Activated B cell treated with CpG ODN at 0.5 μM for 24 hours (primary cell): ENCODE measurements around the gene ZNF366. TPM values are rescaled to one million over a fixed set of nuclear protein-coding genes. Genes with fewer than 3 reads are reported as not detected.

ENCODE experiments used
- ATAC-seq: fragments of 200-7000 bp; cut with Tn5 transposase; one replicate; pipeline ENCODE4 v1.10.0; 2021; ENCODE audit warnings: low read depth, mild to moderate bottlenecking, moderate library complexity
- CTCF ChIA-PET: fragments of 350-600 bp; sonication (Branson Sonifier 250); formaldehyde crosslinking; loops from one replicate; lab custom pipeline; 2021; ENCODE audit warnings: antibody characterized with exemption; lab: Charles Lee
- POLR2A ChIA-PET: fragments of 350-600 bp; sonication (Branson Sonifier 250); formaldehyde crosslinking; loops from one replicate; lab custom pipeline; 2021; ENCODE audit warnings: antibody characterized with exemption; lab: Charles Lee
- DNase-seq: peaks from one replicate; pipeline ENCODE4 v3.0.0; 2022
- H3K27ac Mint-ChIP-seq: one replicate; pipeline ENCODE4 v1.8.0; 2020; ENCODE audit warnings: mixed read lengths
- H3K27me3 Mint-ChIP-seq: one replicate; pipeline ENCODE4 v1.8.0; 2021; ENCODE audit warnings: mixed read lengths
- H3K36me3 Mint-ChIP-seq: one replicate; pipeline ENCODE4 v1.8.0; 2021; ENCODE audit warnings: low read depth, mixed read lengths
- H3K4me1 Mint-ChIP-seq: one replicate; pipeline ENCODE4 v1.8.0; 2021; ENCODE audit warnings: mixed read lengths
- H3K4me3 Mint-ChIP-seq: one replicate; pipeline ENCODE4 v1.8.0; 2020; ENCODE audit warnings: mild to moderate bottlenecking, mixed read lengths
- H3K9me3 Mint-ChIP-seq: one replicate; pipeline ENCODE4 v1.8.0; 2020; ENCODE audit warnings: mixed read lengths
- CTCF ChIP-seq: fragments of 200-600 bp; IDR thresholded peaks from one replicate; pipeline ENCODE4 v1.8.0; 2022; ENCODE audit warnings: antibody characterized with exemption, mild to moderate bottlenecking
- intact Hi-C: fragments of 100-400 bp; cut with micrococcal nuclease; formaldehyde crosslinking; loops from one replicate; pipeline ENCODE4 v1.15.1; 2024
- total RNA-seq: library from RNA; stranded (reverse); gene quantifications from 2 replicates; pipeline ENCODE4 v1.2.3, GENCODE V29; 2022

ZNF366 gene
- total RNA-seq, 1 donor from 2014 or later = not detected

- ATAC-seq (no peak), DNase-seq (no peak)
- intact Hi-C loops = no loop called here
- ChIA-PET CTCF (no interaction called here), POLR2A (no interaction called here)
- Mint-ChIP-seq H3K36me3 (no peaks in the 10 kb centered on the region), H3K9me3 (no peaks in the 10 kb centered on the region), H3K4me3 (no peak overlapping the region), H3K27ac (no peak overlapping the region), H3K4me1 (peaks cover 29% of the 10 kb centered on the region), H3K27me3 (no peaks in the 10 kb centered on the region)
- TF ChIP-seq CTCF = no peak
Measured at GRCh38 chr5:72455476-72455875, 51.7 kb downstream of the ZNF366 start.

- ATAC-seq (no peak), DNase-seq (no peak)
- intact Hi-C loops = no loop called here
- Mint-ChIP-seq H3K4me1 (peaks cover 32% of the 10 kb centered on the region), H3K9me3 (no peaks in the 10 kb centered on the region), H3K27me3 (no peaks in the 10 kb centered on the region), H3K27ac (no peak overlapping the region), H3K4me3 (no peak overlapping the region), H3K36me3 (no peaks in the 10 kb centered on the region)
- CTCF ChIA-PET = no interaction called here
- POLR2A ChIA-PET = no interaction called here
- no peak for TF ChIP-seq CTCF
Measured at GRCh38 chr5:72454996-72455395, 52.2 kb downstream of the ZNF366 start.

GRCh38 chr5:72453246-72453775, 53.9 kb downstream of the ZNF366 start:
- Mint-ChIP-seq H3K27ac (no peak overlapping the region), H3K4me3 (no peak overlapping the region), H3K9me3 (no peaks in the 10 kb centered on the region), H3K27me3 (no peaks in the 10 kb centered on the region), H3K36me3 (no peaks in the 10 kb centered on the region), H3K4me1 (peaks cover 32% of the 10 kb centered on the region)
- DNase-seq (no peak), ATAC-seq (no peak)
- no peak for TF ChIP-seq CTCF
- CTCF ChIA-PET = no interaction called here
- POLR2A ChIA-PET = no interaction called here
- intact Hi-C loops = no loop called here

GRCh38 chr5:72452515-72453245, 54.5 kb downstream of the ZNF366 start:
- no peak for TF ChIP-seq CTCF
- H3K36me3 Mint-ChIP-seq = no peaks in the 10 kb centered on the region
- peaks cover 32% of the 10 kb centered on the region for H3K4me1 Mint-ChIP-seq
- H3K9me3 Mint-ChIP-seq = no peaks in the 10 kb centered on the region
- ATAC-seq (no peak), DNase-seq (no peak)
- H3K4me3 Mint-ChIP-seq = no peak overlapping the region
- intact Hi-C loops = no loop called here
- CTCF ChIA-PET = no interaction called here
- peak overlapping the region; percentile 89 for H3K27ac Mint-ChIP-seq
- POLR2A ChIA-PET = no interaction called here
- H3K27me3 Mint-ChIP-seq = no peaks in the 10 kb centered on the region

- H3K27ac Mint-ChIP-seq = peak overlapping the region; percentile 89
- TF ChIP-seq CTCF = no peak
- H3K4me1 Mint-ChIP-seq = peaks cover 32% of the 10 kb centered on the region
- no peaks in the 10 kb centered on the region for H3K36me3 Mint-ChIP-seq
- intact Hi-C loops = no loop called here
- no peaks in the 10 kb centered on the region for H3K9me3 Mint-ChIP-seq
- H3K27me3 Mint-ChIP-seq = no peaks in the 10 kb centered on the region
- ChIA-PET CTCF (no interaction called here), POLR2A (no interaction called here)
- peak overlapping the region; percentile 74 for H3K4me3 Mint-ChIP-seq
- no peak for DNase-seq
- peak; percentile 85 for ATAC-seq
Measured at GRCh38 chr5:72451741-72452505, 55.3 kb downstream of the ZNF366 start.
